Mesenchymal stem cell (in vitro differentiated cells and primary cell): Measurements from ENCODE around the gene SLC9A9.

Experiments used
- DNase-seq: peaks from one replicate; pipeline ENCODE4 v3.0.0-alpha.2; 2013
- H2AFZ ChIP-seq: one replicate; pipeline ENCODE4 v1.6.1; 2013; ENCODE audit warnings: low read depth, mild to moderate bottlenecking, control low read depth, inconsistent platforms, low read length, moderate library complexity
- H2AK5ac ChIP-seq: 2 replicates; pipeline ENCODE4 v1.6.1; 2013; ENCODE audit warnings: low read length, moderate library complexity, mild to moderate bottlenecking, inconsistent platforms; ENCODE audit not compliant: severe bottlenecking
- H2BK120ac ChIP-seq: one replicate; pipeline ENCODE4 v1.6.1; 2013; ENCODE audit warnings: low read depth, mild to moderate bottlenecking, inconsistent platforms, low read length, moderate library complexity
- H2BK12ac ChIP-seq, 2 experiments: one replicate each; pipeline ENCODE4 v1.6.1; 2013; ENCODE audit warnings: inconsistent platforms in 2 of 2, low read length in 2 of 2, mild to moderate bottlenecking in 2 of 2, moderate library complexity in 2 of 2, control low read depth in 1 of 2
- H2BK15ac ChIP-seq: one replicate; pipeline ENCODE4 v1.6.1; 2013; ENCODE audit warnings: mild to moderate bottlenecking, low read depth, inconsistent platforms; ENCODE audit not compliant: poor library complexity, severe bottlenecking
- H2BK5ac ChIP-seq: 2 replicates; pipeline ENCODE4 v1.6.1; 2013; ENCODE audit warnings: low read depth, mild to moderate bottlenecking, low read length, control low read depth, inconsistent platforms; ENCODE audit not compliant: poor library complexity, severe bottlenecking
- H3K14ac ChIP-seq, 2 experiments: one replicate each; pipeline ENCODE4 v1.6.1; 2013; ENCODE audit warnings: inconsistent platforms in 2 of 2, low read length in 2 of 2, control low read depth in 1 of 2, mild to moderate bottlenecking in 1 of 2, moderate library complexity in 1 of 2
- H3K18ac ChIP-seq, 2 experiments: one replicate each; pipeline ENCODE4 v1.6.1; 2013; ENCODE audit warnings: inconsistent platforms in 2 of 2, low read length in 2 of 2, control low read depth in 1 of 2, low read depth in 1 of 2, mild to moderate bottlenecking in 1 of 2
- H3K23ac ChIP-seq, 2 experiments: one replicate each; pipeline ENCODE4 v1.6.1; 2013; ENCODE audit warnings: inconsistent platforms in 2 of 2, low read length in 2 of 2, mild to moderate bottlenecking in 2 of 2, moderate library complexity in 2 of 2, control low read depth in 1 of 2
- H3K27ac ChIP-seq: 2 replicates; pipeline ENCODE4 v1.5.1; 2013; ENCODE audit warnings: mild to moderate bottlenecking, moderate library complexity, low read length, control low read depth, inconsistent platforms; ENCODE audit not compliant: poor library complexity, severe bottlenecking
- H3K27me3 ChIP-seq, 2 experiments: 2 replicates each; pipeline versions ENCODE4 v1.6.1 to v1.7.0; 2013; ENCODE audit warnings: low read length in 2 of 2, mild to moderate bottlenecking in 2 of 2, moderate library complexity in 2 of 2, control low read depth in 1 of 2, inconsistent platforms in 1 of 2; ENCODE audit not compliant: control insufficient read depth in 1 of 2, insufficient read depth in 1 of 2
- H3K36me3 ChIP-seq, 2 experiments: 2 replicates each; pipeline versions ENCODE4 v1.6.1 to v1.7.0; 2013; ENCODE audit warnings: low read length in 2 of 2, control low read depth in 1 of 2, inconsistent platforms in 1 of 2, low read depth in 1 of 2, mild to moderate bottlenecking in 1 of 2; ENCODE audit not compliant: insufficient read depth in 2 of 2, control insufficient read depth in 1 of 2
- H3K4ac ChIP-seq, 2 experiments: one replicate each; pipeline ENCODE4 v1.6.1; 2013; ENCODE audit warnings: inconsistent platforms in 2 of 2, low read length in 2 of 2, mild to moderate bottlenecking in 2 of 2, moderate library complexity in 2 of 2, control low read depth in 1 of 2, low read depth in 1 of 2
- H3K4me1 ChIP-seq: 2 replicates; pipeline ENCODE4 v1.6.1; 2013; ENCODE audit warnings: low read depth, low read length, control low read depth; ENCODE audit not compliant: control insufficient read depth, insufficient read depth
- H3K4me2 ChIP-seq: 2 replicates; pipeline ENCODE4 v1.6.1; 2013; ENCODE audit warnings: low read length, mild to moderate bottlenecking, inconsistent platforms; ENCODE audit not compliant: poor library complexity, severe bottlenecking
- H3K4me3 ChIP-seq, 2 experiments: 2 replicates each; pipeline versions ENCODE4 v1.5.1 to v1.7.0; 2013; ENCODE audit warnings: low read length in 2 of 2, mild to moderate bottlenecking in 2 of 2, control low read depth in 1 of 2, low read depth in 1 of 2; ENCODE audit not compliant: insufficient read depth in 1 of 2
- H3K79me1 ChIP-seq: replicated peaks from 2 replicates; pipeline ENCODE4 v1.6.1; 2013; ENCODE audit warnings: mild to moderate bottlenecking, control low read depth, low read length, inconsistent platforms; ENCODE audit not compliant: poor library complexity, severe bottlenecking
- H3K9ac ChIP-seq: 2 replicates; pipeline ENCODE4 v1.7.0; 2013; ENCODE audit warnings: mild to moderate bottlenecking, low read length, moderate library complexity
- H3K9me3 ChIP-seq: 2 replicates; pipeline ENCODE4 v1.7.0; 2013; ENCODE audit warnings: mild to moderate bottlenecking, low read length; ENCODE audit not compliant: control insufficient read depth
- H4K8ac ChIP-seq: one replicate; pipeline ENCODE4 v1.6.1; 2013; ENCODE audit warnings: inconsistent platforms, mild to moderate bottlenecking, low read length, moderate library complexity
- H4K91ac ChIP-seq: one replicate; pipeline ENCODE4 v1.6.1; 2013; ENCODE audit warnings: mild to moderate bottlenecking, low read length, inconsistent platforms
- WGBS: methylation state at CpG from one replicate; pipeline ENCODE4 v1.1.7; 2013; ENCODE audit warnings: mixed read lengths; 5-methylcytosine and 5-hydroxymethylcytosine counted together

The SLC9A9 gene

GRCh38 chr3:143532091-143532490 lies 316.2 kb downstream of the SLC9A9 start:
- H3K9me3 ChIP-seq = no peaks in the 10 kb centered on the region
- H2BK5ac ChIP-seq = no peak overlapping the region
- H3K4me3 ChIP-seq = no peak overlapping the region
- no peak overlapping the region for H2BK15ac ChIP-seq
- H2AK5ac ChIP-seq = no peak overlapping the region
- no peak overlapping the region for H4K8ac ChIP-seq
- no peak overlapping the region for H3K4me2 ChIP-seq
- no peak overlapping the region for H3K23ac ChIP-seq
- H2BK120ac ChIP-seq = no peak overlapping the region
- no peak overlapping the region for H4K91ac ChIP-seq
- peaks cover 2% of the 10 kb centered on the region for H3K4me1 ChIP-seq
- H2AFZ ChIP-seq = no peak overlapping the region
- no peak overlapping the region for H3K9ac ChIP-seq
- H3K79me1 ChIP-seq = no peaks in the 10 kb centered on the region
- H2BK12ac ChIP-seq = no peak overlapping the region
- H3K4ac ChIP-seq = no peak overlapping the region
- H3K14ac ChIP-seq = no peak overlapping the region
- H3K18ac ChIP-seq = no peak overlapping the region
- H3K36me3 ChIP-seq = no peaks in the 10 kb centered on the region
- no peak for DNase-seq
- no peaks in the 10 kb centered on the region for H3K27me3 ChIP-seq
- no CpG with 5 or more reads among the region's 1 CpG for WGBS
- no peak overlapping the region for H3K27ac ChIP-seq

GRCh38 chr3:143531101-143531500 lies 317.2 kb downstream of the SLC9A9 start:
- no peak overlapping the region for H3K4me2 ChIP-seq
- no peak overlapping the region for H2BK5ac ChIP-seq
- H4K91ac ChIP-seq = no peak overlapping the region
- no peak overlapping the region for H3K4ac ChIP-seq
- no peak overlapping the region for H2AFZ ChIP-seq
- no peak overlapping the region for H3K18ac ChIP-seq
- H3K14ac ChIP-seq = no peak overlapping the region
- no peak overlapping the region for H3K23ac ChIP-seq
- H2BK120ac ChIP-seq = no peak overlapping the region
- peaks cover 2% of the 10 kb centered on the region for H3K4me1 ChIP-seq
- no peak overlapping the region for H2BK15ac ChIP-seq
- no peak overlapping the region for H3K9ac ChIP-seq
- H3K36me3 ChIP-seq = no peaks in the 10 kb centered on the region
- H2BK12ac ChIP-seq = no peak overlapping the region
- H3K27me3 ChIP-seq = no peaks in the 10 kb centered on the region
- H2AK5ac ChIP-seq = no peak overlapping the region
- H3K4me3 ChIP-seq = no peak overlapping the region
- H4K8ac ChIP-seq = no peak overlapping the region
- WGBS = 94% methylated on average over 1 of the region's 1 CpG
- H3K27ac ChIP-seq = no peak overlapping the region
- DNase-seq = no peak
- H3K79me1 ChIP-seq = no peaks in the 10 kb centered on the region
- no peaks in the 10 kb centered on the region for H3K9me3 ChIP-seq

GRCh38 chr3:143529798-143530197 lies 318.5 kb downstream of the SLC9A9 start:
- Histone ChIP-seq H4K8ac (peak overlapping the region; percentile 28), H3K4me1 (peaks cover 2% of the 10 kb centered on the region), H2BK120ac (no peak overlapping the region), H3K23ac (no peak overlapping the region), H2BK5ac (no peak overlapping the region), H3K79me1 (no peaks in the 10 kb centered on the region), H2BK12ac (no peak overlapping the region), H3K36me3 (no peaks in the 10 kb centered on the region), H3K4ac (no peak overlapping the region), H3K14ac (no peak overlapping the region), H3K9ac (no peak overlapping the region), H2AFZ (no peak overlapping the region), H2AK5ac (no peak overlapping the region), H3K27ac (no peak overlapping the region), H3K18ac (no peak overlapping the region), H3K4me2 (no peak overlapping the region), H2BK15ac (no peak overlapping the region), H3K27me3 (no peaks in the 10 kb centered on the region), H3K9me3 (peaks cover under 1% of the 10 kb centered on the region), H4K91ac (no peak overlapping the region), H3K4me3 (no peak overlapping the region)
- WGBS = 91% methylated on average over 3 of the region's 3 CpGs
- DNase-seq = no peak

GRCh38 chr3:143529018-143529478 lies 319.2 kb downstream of the SLC9A9 start:
- H2BK12ac ChIP-seq = no peak overlapping the region

More at GRCh38 chr3:143529018-143529478, 319.2 kb downstream of the SLC9A9 start:
- H3K4me2 ChIP-seq = no peak overlapping the region
- peak overlapping the region; percentile 27 for H3K9ac ChIP-seq
- H3K36me3 ChIP-seq = no peaks in the 10 kb centered on the region
- DNase-seq = no peak
- no peak overlapping the region for H2BK5ac ChIP-seq
- H3K27me3 ChIP-seq = no peaks in the 10 kb centered on the region
- H2AK5ac ChIP-seq = no peak overlapping the region
- no peak overlapping the region for H4K91ac ChIP-seq
- peaks cover 2% of the 10 kb centered on the region for H3K4me1 ChIP-seq
- no peaks in the 10 kb centered on the region for H3K79me1 ChIP-seq
- H4K8ac ChIP-seq = peak overlapping the region; percentile 41
- no peak overlapping the region for H2AFZ ChIP-seq
- peaks cover 5% of the 10 kb centered on the region for H3K9me3 ChIP-seq
- no peak overlapping the region for H3K27ac ChIP-seq
- no peak overlapping the region for H3K4ac ChIP-seq
- WGBS = 87% methylated on average over 4 of the region's 5 CpGs
- H3K23ac ChIP-seq = no peak overlapping the region
- H3K4me3 ChIP-seq = no peak overlapping the region
- H2BK120ac ChIP-seq = no peak overlapping the region
- H3K14ac ChIP-seq = no peak overlapping the region
- no peak overlapping the region for H2BK15ac ChIP-seq
- peak overlapping the region in 1 of 2 experiments; percentile 62 for H3K18ac ChIP-seq
